ENCODE data around the gene ENAM. TPM values are rescaled to one million over a fixed set of nuclear protein-coding genes. Genes with fewer than 3 reads are reported as not detected.

ENAM gene
- not detected for total RNA-seq
- total RNA-seq (2013): not detected
- 0 to 0.09 (median 0) reads per million in 29 experiments for total RNA-seq

GRCh38 chr4:70628444-70628843, at the start of gene ENAM:
Gene ENAM (plus strand): TSS chr4:70628744. CDS start chr4:70629501, 757 bp downstream.
- CTCF ChIA-PET: no interaction called here
- no peaks in the 10 kb centered on the region for H3K9me3 ChIP-seq
- H3K27me3 ChIP-seq (replicated peaks in 1 of 2; ENCODE audit: control insufficient read depth in 2 of 2, extremely low read depth in 1 of 2, insufficient read depth in 2 of 2, low read length in 1 of 2): no peaks in the 10 kb centered on the region
- Mint-ChIP-seq H3K27ac (no peak within 1 kb of the TSS), H3K27me3 (no peaks in the 10 kb centered on the region), H3K9me3 (no peaks in the 10 kb centered on the region), H3K36me3 (no peaks in the 10 kb centered on the region), H3K4me3 (no peak within 1 kb of the TSS), H3K4me1 (peaks cover 3 to 8% (median 6%) of the 10 kb centered on the region in 3 donors)
- no peaks in the 10 kb centered on the region for H3K4me1 ChIP-seq (ENCODE audit: control insufficient read depth in 1 of 2, extremely low read depth in 1 of 2, insufficient read depth in 2 of 2, low read length in 2 of 2)
- no peaks in the 10 kb centered on the region for H3K36me3 ChIP-seq (ENCODE audit: control insufficient read depth in 2 of 2, extremely low read depth in 1 of 2, insufficient read depth in 1 of 2, low read length in 1 of 2)
- H3K27ac ChIP-seq (ENCODE audit: low read length): no peak within 1 kb of the TSS
- WGBS (ENCODE audit: insufficient coverage): no CpG with 5 or more reads among the region's 2 CpGs
- POLR2A ChIA-PET: no interaction called here
- no peak within 1 kb of the TSS for H3K4me3 ChIP-seq (ENCODE audit: control insufficient read depth in 1 of 2, extremely low read depth in 1 of 2, low read length in 1 of 2)
- ATAC-seq (replicated peaks in 1 of 4) (no peak), DNase-seq (no peak)

- H3K27ac Mint-ChIP-seq: no peak overlapping the region
- peaks cover 4 to 6% of the 10 kb centered on the region in 2 donors for H3K27me3 Mint-ChIP-seq
- ChIA-PET CTCF (interaction anchor here in 1 of 2 donors (0.6 kb wide), 1 partner anchor 11 kb away, joined by 9 read pairs; no protein-coding TSS in a partner anchor), POLR2A (no interaction called here)
- H3K4me1 Mint-ChIP-seq: no peaks in the 10 kb centered on the region
- WGBS (ENCODE audit: insufficient coverage): 87% methylated on average over 2 of the region's 2 CpGs
- no peaks in the 10 kb centered on the region for H3K9me3 ChIP-seq
- no peaks in the 10 kb centered on the region for H3K36me3 ChIP-seq (ENCODE audit: control insufficient read depth in 2 of 2, extremely low read depth in 1 of 2, insufficient read depth in 1 of 2, low read length in 1 of 2)
- no peak for ATAC-seq (replicated peaks in 1 of 4)
- H3K4me3 Mint-ChIP-seq: no peak overlapping the region
- no peak overlapping the region for H3K27ac ChIP-seq (ENCODE audit: low read length)
- H3K9me3 Mint-ChIP-seq: peaks cover 0 to 3% (median 0%) of the 10 kb centered on the region in 3 donors
- H3K27me3 ChIP-seq (replicated peaks in 1 of 2; ENCODE audit: control insufficient read depth in 2 of 2, extremely low read depth in 1 of 2, insufficient read depth in 2 of 2, low read length in 1 of 2): no peaks in the 10 kb centered on the region
- no peak overlapping the region for H3K4me3 ChIP-seq (ENCODE audit: control insufficient read depth in 1 of 2, extremely low read depth in 1 of 2, low read length in 1 of 2)
- no peaks in the 10 kb centered on the region for H3K4me1 ChIP-seq (ENCODE audit: control insufficient read depth in 1 of 2, extremely low read depth in 1 of 2, insufficient read depth in 2 of 2, low read length in 2 of 2)
- no peak for DNase-seq
- H3K36me3 Mint-ChIP-seq: no peaks in the 10 kb centered on the region
Measured at GRCh38 chr4:70581980-70582379, 46.6 kb upstream of the ENAM start.

DNA sequence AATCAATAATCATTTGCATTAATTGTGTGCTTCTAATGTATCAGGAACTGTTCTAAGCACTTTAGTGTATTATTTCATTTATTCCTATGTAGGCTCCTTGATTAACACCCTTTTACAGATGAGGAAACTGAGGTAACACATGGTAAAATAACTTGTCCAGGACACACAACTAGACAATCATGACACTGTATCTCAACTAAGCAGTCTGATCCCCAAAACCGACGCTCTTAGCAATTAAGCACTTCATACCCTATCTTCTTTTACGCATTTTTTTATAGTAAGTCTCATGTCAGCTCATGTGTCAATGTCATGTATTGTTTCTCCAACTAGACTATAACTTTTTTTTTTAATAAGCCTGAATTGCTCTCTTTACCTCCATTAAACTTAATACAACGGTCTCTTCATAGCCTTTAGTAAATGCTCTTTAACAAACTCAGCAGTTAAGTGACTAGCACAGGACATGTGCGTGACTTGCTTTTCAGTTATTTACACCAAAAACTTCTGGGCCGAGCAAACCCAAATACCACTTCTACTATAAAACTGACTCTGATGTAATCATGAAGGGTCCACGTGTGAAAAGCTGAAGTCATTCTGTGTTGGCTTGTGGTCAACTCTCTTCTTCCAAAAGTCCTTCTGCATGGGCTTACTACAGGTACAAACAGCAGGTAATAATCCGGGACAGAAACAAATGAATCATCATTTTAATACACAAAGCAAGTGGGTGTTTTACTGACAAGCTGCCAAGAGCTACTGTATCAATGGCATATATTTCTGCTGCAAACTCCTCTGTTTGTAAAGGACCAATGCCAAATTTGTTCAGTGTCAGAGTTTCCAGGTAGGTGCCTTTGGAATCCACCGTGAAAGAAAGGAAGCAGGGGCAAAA, 44.4 kb upstream of the ENAM start:
- no peak overlapping the region for H3K4me3 ChIP-seq (ENCODE audit: control insufficient read depth in 1 of 2, extremely low read depth in 1 of 2, low read length in 1 of 2)
- POLR2A ChIA-PET: no interaction called here
- no peaks in the 10 kb centered on the region for H3K36me3 ChIP-seq (ENCODE audit: control insufficient read depth in 2 of 2, extremely low read depth in 1 of 2, insufficient read depth in 1 of 2, low read length in 1 of 2)
- Mint-ChIP-seq H3K4me1 (no peaks in the 10 kb centered on the region), H3K27ac (no peak overlapping the region), H3K4me3 (no peak overlapping the region), H3K36me3 (no peaks in the 10 kb centered on the region), H3K27me3 (peaks cover 0 to 3% of the 10 kb centered on the region in 2 donors), H3K9me3 (no peaks in the 10 kb centered on the region)
- H3K4me1 ChIP-seq (ENCODE audit: control insufficient read depth in 1 of 2, extremely low read depth in 1 of 2, insufficient read depth in 2 of 2, low read length in 2 of 2): no peaks in the 10 kb centered on the region
- DNase-seq (no peak), ATAC-seq (replicated peaks in 1 of 4) (no peak)
- WGBS (ENCODE audit: insufficient coverage): 80% methylated on average over 6 of the region's 9 CpGs
- H3K27ac ChIP-seq (ENCODE audit: low read length): no peak overlapping the region
- H3K9me3 ChIP-seq: no peaks in the 10 kb centered on the region
- no peaks in the 10 kb centered on the region for H3K27me3 ChIP-seq (replicated peaks in 1 of 2; ENCODE audit: control insufficient read depth in 2 of 2, extremely low read depth in 1 of 2, insufficient read depth in 2 of 2, low read length in 1 of 2)
- CTCF ChIA-PET: interaction anchor here (0.7 kb wide), 2 partner anchors 197 to 1701 kb away, joined by 3 to 5 read pairs; no protein-coding TSS in a partner anchor

GRCh38 chr4:70586841-70587240, 41.7 kb upstream of the ENAM start:
- H3K9me3 Mint-ChIP-seq: no peaks in the 10 kb centered on the region
- Histone ChIP-seq H3K4me1 (ENCODE audit: control insufficient read depth in 1 of 2, extremely low read depth in 1 of 2, insufficient read depth in 2 of 2, low read length in 2 of 2) (no peaks in the 10 kb centered on the region), H3K36me3 (ENCODE audit: control insufficient read depth in 2 of 2, extremely low read depth in 1 of 2, insufficient read depth in 1 of 2, low read length in 1 of 2) (no peaks in the 10 kb centered on the region), H3K27ac (ENCODE audit: low read length) (no peak overlapping the region), H3K9me3 (no peaks in the 10 kb centered on the region), H3K27me3 (replicated peaks in 1 of 2; ENCODE audit: control insufficient read depth in 2 of 2, extremely low read depth in 1 of 2, insufficient read depth in 2 of 2, low read length in 1 of 2) (no peaks in the 10 kb centered on the region), H3K4me3 (ENCODE audit: control insufficient read depth in 1 of 2, extremely low read depth in 1 of 2, low read length in 1 of 2) (no peak overlapping the region)
- no CpG with 5 or more reads among the region's 2 CpGs for WGBS (ENCODE audit: insufficient coverage)
- ChIA-PET CTCF (no interaction called here), POLR2A (interaction anchor here in 1 of 2 donors (0.6 kb wide), 1 partner anchor 217 kb away, joined by 3 read pairs; no protein-coding TSS in a partner anchor)
- H3K36me3 Mint-ChIP-seq: no peaks in the 10 kb centered on the region
- DNase-seq: no peak
- no peak overlapping the region for H3K4me3 Mint-ChIP-seq
- no peak overlapping the region for H3K27ac Mint-ChIP-seq
- ATAC-seq (replicated peaks in 1 of 4): no peak
- H3K4me1 Mint-ChIP-seq: peaks cover 0 to 2% (median 0%) of the 10 kb centered on the region in 3 donors
- peaks cover 0 to 3% of the 10 kb centered on the region in 2 donors for H3K27me3 Mint-ChIP-seq

GRCh38 chr4:70589785-70590184, 38.8 kb upstream of the ENAM start:
- Mint-ChIP-seq H3K27me3 (no peaks in the 10 kb centered on the region), H3K9me3 (no peaks in the 10 kb centered on the region), H3K4me1 (peaks cover 0 to 4% (median 2%) of the 10 kb centered on the region in 3 donors), H3K36me3 (no peaks in the 10 kb centered on the region), H3K4me3 (no peak overlapping the region), H3K27ac (no peak overlapping the region)
- H3K4me1 ChIP-seq (ENCODE audit: control insufficient read depth in 1 of 2, extremely low read depth in 1 of 2, insufficient read depth in 2 of 2, low read length in 2 of 2): no peaks in the 10 kb centered on the region
- no peak overlapping the region for H3K4me3 ChIP-seq (ENCODE audit: control insufficient read depth in 1 of 2, extremely low read depth in 1 of 2, low read length in 1 of 2)
- H3K36me3 ChIP-seq (ENCODE audit: control insufficient read depth in 2 of 2, extremely low read depth in 1 of 2, insufficient read depth in 1 of 2, low read length in 1 of 2): no peaks in the 10 kb centered on the region
- H3K27ac ChIP-seq (ENCODE audit: low read length): no peak overlapping the region
- no peaks in the 10 kb centered on the region for H3K9me3 ChIP-seq
- no peak for DNase-seq
- CTCF ChIA-PET: interaction anchor here (1.0 to 1.3 kb wide), 2 partner anchors 9 to 13 kb away, joined by 3 read pairs; no protein-coding TSS in a partner anchor
- POLR2A ChIA-PET: no interaction called here
- no peaks in the 10 kb centered on the region for H3K27me3 ChIP-seq (replicated peaks in 1 of 2; ENCODE audit: control insufficient read depth in 2 of 2, extremely low read depth in 1 of 2, insufficient read depth in 2 of 2, low read length in 1 of 2)
- ATAC-seq (replicated peaks in 1 of 4): no peak

- no peaks in the 10 kb centered on the region for H3K4me1 ChIP-seq (ENCODE audit: control insufficient read depth in 1 of 2, extremely low read depth in 1 of 2, insufficient read depth in 2 of 2, low read length in 2 of 2)
- H3K36me3 Mint-ChIP-seq: no peaks in the 10 kb centered on the region
- no peak within 1 kb of the TSS for H3K4me3 ChIP-seq (ENCODE audit: control insufficient read depth in 1 of 2, extremely low read depth in 1 of 2, low read length in 1 of 2)
- WGBS (ENCODE audit: insufficient coverage): 85% methylated on average over 3 of the region's 5 CpGs
- H3K27ac ChIP-seq (ENCODE audit: low read length): no peak within 1 kb of the TSS
- ATAC-seq (replicated peaks in 1 of 4) (no peak), DNase-seq (no peak)
- H3K9me3 Mint-ChIP-seq: no peaks in the 10 kb centered on the region
- H3K4me3 Mint-ChIP-seq: no peak within 1 kb of the TSS
- H3K36me3 ChIP-seq (ENCODE audit: control insufficient read depth in 2 of 2, extremely low read depth in 1 of 2, insufficient read depth in 1 of 2, low read length in 1 of 2): no peaks in the 10 kb centered on the region
- CTCF ChIA-PET: interaction anchor here in 1 of 2 donors (0.6 kb wide), 1 partner anchor 21 kb away, joined by 3 read pairs; no protein-coding TSS in a partner anchor
- H3K27me3 ChIP-seq (replicated peaks in 1 of 2; ENCODE audit: control insufficient read depth in 2 of 2, extremely low read depth in 1 of 2, insufficient read depth in 2 of 2, low read length in 1 of 2): peaks cover 0 to 2% of the 10 kb centered on the region in 2 experiments
- no peak within 1 kb of the TSS for H3K27ac Mint-ChIP-seq
- POLR2A ChIA-PET: no interaction called here
- H3K27me3 Mint-ChIP-seq: peaks cover 0 to 3% of the 10 kb centered on the region in 2 donors
- no peaks in the 10 kb centered on the region for H3K9me3 ChIP-seq
- H3K4me1 Mint-ChIP-seq: peaks cover 0 to 4% (median 2%) of the 10 kb centered on the region in 3 donors
Measured at GRCh38 chr4:70591955-70592582, 36.5 kb upstream of the ENAM start, which contains the start of gene AMBN. Gene AMBN (plus strand): TSS chr4:70592256. CDS start chr4:70592359, 103 bp downstream.

All from T-cell (primary cell).